Limb (tissue), 2 donors: ENCODE data around the gene DNAH12.

ENCODE experiments used
- DNase-seq, 2 donors: peaks; one replicate each; pipeline ENCODE4 v3.0.0-alpha.2; 2016; ENCODE audit errors: extremely low spot score in 2 of 2

Gene DNAH12

GRCh38 chr3:57544181-57545125, at the start of gene DNAH12:
DNAH12 (minus strand) TSS chr3:57544344; CDS start chr3:57542870, 1,474 bp downstream.
- DNase-seq = peak; percentile 50 to 83

- no peak for DNase-seq
These were observed 48.2 kb upstream of the DNAH12 start for GRCh38 chr3:57592306-57592705.

GRCh38 chr3:57587905-57588304, 43.8 kb upstream of the DNAH12 start:
- DNase-seq = no peak

- DNase-seq = no peak
These were observed 42.6 kb upstream of the DNAH12 start for GRCh38 chr3:57586778-57587177.

- DNase-seq = no peak
These were observed 39.4 kb upstream of the DNAH12 start for GRCh38 chr3:57583544-57583943.

GRCh38 chr3:57582474-57583168, 38.5 kb upstream of the DNAH12 start:
- DNase-seq = no peak

GRCh38 chr3:57577801-57578200, 33.7 kb upstream of the DNAH12 start:
- no peak for DNase-seq

- DNase-seq = no peak
These were observed 32.0 kb upstream of the DNAH12 start for GRCh38 chr3:57575966-57576626.

- no peak for DNase-seq
These were observed 28.0 kb upstream of the DNAH12 start for GRCh38 chr3:57572096-57572495.

- no peak for DNase-seq
These were observed 26.7 kb upstream of the DNAH12 start for GRCh38 chr3:57570878-57571277.

GRCh38 chr3:57569859-57570450, 25.8 kb upstream of the DNAH12 start:
- DNase-seq = no peak

GRCh38 chr3:57559526-57559925, 15.4 kb upstream of the DNAH12 start:
- DNase-seq = no peak

- DNase-seq = peak in 1 of 2 donors; percentile 43
These were observed 13.0 kb upstream of the DNAH12 start for GRCh38 chr3:57557085-57557537.

GRCh38 chr3:57556459-57557084, 12.4 kb upstream of the DNAH12 start:
- no peak for DNase-seq

- DNase-seq = peak; percentile 88 to 90
These were observed 11.8 kb upstream of the DNAH12 start, which contains the start of gene PDE12 for GRCh38 chr3:57555738-57556458. PDE12 (plus strand) TSS chr3:57556274; CDS start chr3:57556380, 106 bp downstream.

- no peak for DNase-seq
These were observed 11.2 kb upstream of the DNAH12 start for GRCh38 chr3:57555306-57555705.

GRCh38 chr3:57546616-57547015, 2.5 kb upstream of the DNAH12 start:
- no peak for DNase-seq

- DNase-seq = no peak
These were observed 1.6 kb upstream of the DNAH12 start for GRCh38 chr3:57545636-57546268.

- no peak for DNase-seq
These were observed 5.7 kb downstream of the DNAH12 start for GRCh38 chr3:57538465-57538864.
